Smooth muscle cell of the brain vasculature (primary cell): ENCODE data around the gene PPHLN1.

Experiments
- DNase-seq: peaks from one replicate; pipeline ENCODE4 v3.0.0-alpha.2; 2012; ENCODE audit warnings: low read depth, low spot score

The PPHLN1 gene, protein sequence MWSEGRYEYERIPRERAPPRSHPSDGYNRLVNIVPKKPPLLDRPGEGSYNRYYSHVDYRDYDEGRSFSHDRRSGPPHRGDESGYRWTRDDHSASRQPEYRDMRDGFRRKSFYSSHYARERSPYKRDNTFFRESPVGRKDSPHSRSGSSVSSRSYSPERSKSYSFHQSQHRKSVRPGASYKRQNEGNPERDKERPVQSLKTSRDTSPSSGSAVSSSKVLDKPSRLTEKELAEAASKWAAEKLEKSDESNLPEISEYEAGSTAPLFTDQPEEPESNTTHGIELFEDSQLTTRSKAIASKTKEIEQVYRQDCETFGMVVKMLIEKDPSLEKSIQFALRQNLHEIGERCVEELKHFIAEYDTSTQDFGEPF

DNA sequence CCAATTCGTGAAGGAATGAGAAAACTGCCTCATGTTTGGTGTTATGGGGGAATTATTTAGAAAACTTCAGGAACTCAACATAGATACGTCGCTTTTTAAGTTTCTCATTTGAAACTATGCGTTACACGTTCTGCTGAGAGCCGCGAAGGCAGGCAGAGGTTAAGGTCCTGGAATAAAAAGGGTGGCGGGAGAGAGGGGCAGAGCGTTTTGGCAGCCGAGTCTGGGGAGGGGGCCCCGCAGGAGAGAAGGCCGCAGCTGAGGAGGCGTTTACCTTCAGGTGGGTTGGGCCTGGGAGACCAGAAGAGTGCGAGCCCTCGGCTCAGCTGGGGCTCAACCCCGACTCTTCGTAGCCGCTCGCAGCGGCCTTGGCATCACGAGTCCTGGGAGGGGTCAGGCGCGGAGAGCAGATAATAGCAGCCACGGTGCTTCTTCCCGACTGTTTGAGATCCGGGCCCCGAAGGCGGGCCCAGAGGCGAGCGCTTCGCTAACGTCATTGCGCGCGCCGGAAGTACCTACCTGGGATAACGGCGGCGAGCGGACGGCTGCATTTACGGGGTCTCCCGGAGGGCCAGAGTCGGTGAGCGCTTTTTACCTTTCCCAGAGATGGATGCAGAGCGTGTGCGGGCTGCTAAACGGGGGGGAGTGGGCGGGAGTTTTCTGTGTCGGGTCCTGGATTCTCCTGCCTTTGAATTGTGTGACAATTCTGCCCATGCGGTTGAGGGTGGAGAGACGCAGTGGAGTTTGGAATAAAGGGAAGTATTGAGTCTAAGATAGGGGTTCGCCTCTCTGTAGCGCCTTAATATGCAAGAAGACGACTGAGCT is at the start of gene PPHLN1, which contains the start of gene ZCRB1:
TSS of gene PPHLN1 (plus strand) at position 515 of the 822 bp plus-strand sequence. CDS start 9,736 bp downstream, outside the sequence.
TSS of gene ZCRB1 (minus strand) at position 442 of the 822 bp plus-strand sequence. CDS start 1,992 bp downstream, outside the sequence.
- DNase-seq: no peak

DNA sequence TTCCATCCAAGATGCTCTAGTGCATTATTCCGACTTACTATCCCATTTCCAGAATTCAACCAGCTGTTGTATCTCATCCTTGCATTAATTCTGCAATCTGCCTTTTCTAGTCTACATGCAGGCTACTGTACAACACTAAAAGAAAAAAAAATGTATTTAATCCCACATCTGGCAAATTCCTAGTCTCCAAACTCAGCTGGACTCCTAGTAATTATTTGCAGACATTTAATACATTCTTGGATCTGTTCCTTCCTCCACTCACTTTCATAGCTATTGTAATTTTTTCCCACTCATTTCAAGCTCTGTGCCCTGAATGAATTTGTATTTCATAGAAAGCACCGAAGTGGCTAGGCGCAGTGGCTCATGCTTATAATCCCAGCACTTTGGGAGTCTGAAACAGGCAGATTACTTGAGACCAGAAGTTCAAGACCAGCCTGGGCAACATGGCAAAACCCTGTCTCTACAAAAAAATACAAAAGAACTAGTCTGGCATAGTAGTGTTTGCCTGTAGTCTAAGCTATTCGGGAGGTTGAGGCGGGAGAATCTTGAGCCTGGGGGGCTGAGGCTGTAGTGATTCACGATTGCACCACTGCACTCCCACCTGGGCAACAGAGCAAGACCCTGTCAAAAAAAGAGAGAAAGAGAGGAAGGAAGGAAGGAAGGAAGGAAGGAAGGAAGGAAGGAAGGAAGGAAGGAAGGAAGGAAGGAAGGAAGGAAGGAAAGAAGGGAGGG is 48.4 kb upstream of the PPHLN1 start:
- no peak for DNase-seq

DNA sequence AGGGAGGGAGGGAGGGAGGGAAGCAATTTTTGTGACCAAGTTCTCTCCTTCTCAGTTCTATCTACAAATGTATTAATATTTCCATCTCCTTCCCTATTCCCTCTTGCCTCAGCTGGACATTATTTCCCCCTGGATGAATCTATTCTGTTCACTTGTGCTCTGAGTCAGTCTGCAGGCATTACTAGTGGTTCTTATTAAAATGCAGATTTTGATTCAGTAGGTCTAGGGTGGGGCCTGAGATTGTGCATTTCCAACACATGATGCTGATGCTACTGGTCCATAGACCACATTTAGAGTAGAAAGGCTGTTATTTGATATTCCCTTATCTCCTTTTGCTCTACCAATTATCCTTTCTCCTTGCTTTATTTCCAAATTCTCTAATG is 47.8 kb upstream of the PPHLN1 start:
- DNase-seq: no peak

DNA sequence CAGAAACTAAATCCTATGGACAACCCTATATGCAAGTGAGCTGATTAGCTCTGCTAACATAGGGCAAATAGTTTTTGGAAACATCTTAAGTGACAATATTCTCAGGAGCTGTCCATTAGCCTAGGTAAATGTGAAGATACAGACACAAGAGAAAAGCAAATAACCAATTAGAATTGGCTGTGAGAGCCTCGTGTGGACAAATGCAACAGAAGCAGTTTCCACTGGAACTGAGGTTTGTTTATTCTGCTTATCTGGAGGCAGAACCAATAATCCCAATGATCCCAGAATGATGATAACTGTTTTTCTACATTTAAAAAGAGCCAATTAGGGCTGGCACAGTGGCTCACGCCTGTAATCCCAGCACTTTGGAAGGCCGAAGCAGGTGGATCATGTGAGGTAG is 44.7 kb upstream of the PPHLN1 start:
- no peak for DNase-seq

DNA sequence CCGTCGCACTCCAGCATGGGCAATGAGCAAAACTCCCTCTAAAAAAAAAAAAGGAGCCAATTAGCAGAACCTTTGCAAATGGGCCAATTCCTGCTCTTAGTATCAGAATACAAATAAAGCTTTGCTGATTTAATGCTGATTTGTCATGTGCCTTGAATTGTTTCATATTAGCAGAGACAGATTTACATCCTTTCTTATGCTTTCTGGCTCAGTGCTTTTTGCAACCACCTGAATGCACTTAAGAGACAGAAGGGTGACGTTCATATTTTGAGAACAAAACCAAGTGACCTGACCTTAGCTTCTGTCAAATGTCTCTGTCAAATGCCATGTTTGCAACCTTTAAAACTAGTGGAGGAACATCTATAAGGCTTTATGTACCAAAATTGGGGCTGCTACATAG is 44.1 kb upstream of the PPHLN1 start:
- no peak for DNase-seq

DNA sequence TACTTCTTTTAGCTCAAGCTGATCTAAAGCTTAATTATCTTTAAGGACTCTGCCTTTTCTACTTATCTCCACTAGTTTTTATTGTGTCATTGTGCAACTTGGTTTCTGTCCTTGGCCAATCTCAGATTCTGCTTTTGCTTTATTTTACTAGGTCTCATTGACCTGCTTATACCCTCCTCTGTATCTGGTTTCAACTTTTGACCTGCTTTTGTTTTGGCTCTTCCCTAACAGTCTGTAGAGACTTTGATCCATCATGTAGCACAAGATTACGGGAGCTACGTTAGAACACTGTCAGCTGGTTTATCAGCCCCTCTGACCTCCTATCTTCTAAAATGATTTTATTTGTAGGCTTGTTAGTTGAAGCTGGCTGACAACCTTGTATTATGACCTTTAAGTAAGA is 43.7 kb upstream of the PPHLN1 start:
- DNase-seq: no peak

DNA sequence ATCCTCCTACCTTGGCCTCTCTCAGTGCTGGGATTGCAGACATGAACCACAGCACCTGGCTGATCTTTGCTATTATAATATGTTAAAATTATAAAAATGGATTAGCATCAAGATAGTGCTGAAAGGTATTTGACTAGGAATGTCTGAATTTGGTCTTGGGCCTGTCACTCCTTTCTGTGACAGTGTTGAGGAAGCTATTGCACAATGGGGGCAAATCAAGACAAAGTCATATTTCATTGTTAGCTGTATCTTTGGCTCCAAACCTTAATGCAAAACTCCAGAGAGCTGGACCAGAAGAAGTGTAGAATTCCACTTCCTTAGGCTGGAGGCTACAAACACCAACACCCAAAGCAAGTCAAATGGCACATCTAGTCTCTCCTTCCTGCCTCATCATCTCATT is 42.2 kb upstream of the PPHLN1 start:
- DNase-seq: no peak

DNA sequence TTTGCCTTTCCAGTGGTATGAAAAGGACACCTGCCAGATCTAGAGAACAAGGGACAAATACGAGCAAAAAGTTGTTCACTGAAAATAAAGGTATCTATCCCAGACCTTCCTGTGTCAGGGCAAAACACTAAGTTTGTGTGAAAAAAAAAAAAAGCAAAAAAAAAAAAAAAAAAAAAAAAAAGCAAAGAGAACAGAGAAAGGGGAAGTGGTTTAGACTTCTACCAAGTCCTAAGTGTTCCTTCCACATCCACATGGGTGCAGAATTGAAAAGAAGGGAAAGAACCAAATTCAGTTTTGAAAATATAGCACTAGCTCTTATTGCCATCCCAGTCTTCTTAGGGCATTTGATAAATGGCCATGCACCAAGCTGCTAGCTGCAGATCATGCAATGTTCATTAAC is 41.8 kb upstream of the PPHLN1 start:
- DNase-seq: no peak

DNA sequence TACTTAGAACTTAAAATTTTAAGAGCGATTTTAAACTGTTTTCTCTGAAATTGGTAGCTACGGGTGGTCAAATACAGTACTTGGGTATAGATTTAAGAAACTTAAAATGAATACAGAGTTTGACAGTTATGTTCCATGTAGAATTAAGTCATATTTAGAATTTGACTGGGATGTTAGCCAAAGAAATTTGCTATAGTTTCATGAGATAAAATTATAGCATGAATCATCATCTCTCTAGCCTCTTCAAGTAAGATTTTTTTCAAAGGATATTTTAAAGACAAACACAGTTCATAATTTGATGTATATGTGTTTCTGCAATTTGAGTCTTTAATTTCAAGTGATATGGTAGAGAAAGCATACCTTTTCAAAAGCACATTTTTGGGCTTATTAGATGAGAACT is 41.1 kb upstream of the PPHLN1 start:
- no peak for DNase-seq

DNA sequence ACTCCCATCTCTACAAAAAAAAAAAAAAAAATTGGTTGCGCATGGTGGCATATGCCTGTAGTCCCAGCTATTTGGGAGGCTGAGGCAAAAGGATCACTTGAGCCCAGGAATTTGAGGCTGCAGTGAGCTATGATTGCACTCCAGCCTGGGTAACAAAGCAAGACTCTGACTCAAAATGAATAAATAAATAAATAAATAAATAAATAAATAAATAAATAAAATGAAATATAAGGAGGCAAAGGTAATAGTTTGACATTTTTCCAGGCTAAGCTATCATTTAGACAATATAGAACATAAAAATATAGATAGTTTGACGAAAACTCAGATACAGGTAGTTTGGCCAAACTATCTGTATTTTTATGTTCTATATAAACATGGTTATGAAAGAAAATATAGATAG is 40.5 kb upstream of the PPHLN1 start:
- DNase-seq: no peak

DNA sequence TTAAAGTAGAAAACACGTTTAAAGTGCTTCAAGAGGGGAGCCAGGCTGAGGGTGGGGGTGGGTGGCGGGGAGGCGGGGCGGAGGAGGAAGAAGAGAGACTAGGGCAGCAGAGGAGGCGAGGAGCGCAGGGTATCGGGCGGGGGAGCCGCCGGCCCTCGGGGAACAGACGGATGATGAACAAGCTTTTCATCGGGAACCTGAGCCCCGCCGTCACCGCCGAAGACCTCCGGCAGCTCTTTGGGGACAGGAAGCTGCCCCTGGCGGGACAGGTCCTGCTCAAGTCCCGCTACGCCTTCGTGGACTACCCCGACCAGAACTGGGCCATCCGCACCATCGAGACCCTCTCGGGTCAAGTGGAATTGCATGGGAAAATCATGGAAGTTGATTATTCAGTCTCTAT is 39.2 kb upstream of the PPHLN1 start:
- no peak for DNase-seq

DNA sequence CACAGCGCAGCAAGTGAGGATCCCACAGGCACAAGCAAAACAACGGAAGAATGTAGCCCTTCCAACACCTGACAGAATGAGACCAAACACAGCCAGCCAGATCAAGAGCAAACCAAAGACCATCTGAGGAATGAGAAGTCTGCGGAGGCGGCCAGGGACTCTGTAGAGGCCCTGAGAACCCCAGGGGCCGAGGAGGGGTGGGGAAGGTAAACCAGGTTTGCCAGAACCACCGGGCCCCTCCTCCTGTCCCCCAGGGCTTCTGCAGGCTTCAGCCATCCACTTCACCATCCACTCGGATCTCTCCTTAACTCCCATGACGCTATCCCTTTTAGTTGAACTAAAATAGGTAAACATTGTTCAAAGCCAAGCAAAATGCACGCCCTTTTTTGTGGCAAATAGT is 37.4 kb upstream of the PPHLN1 start:
- no peak for DNase-seq

DNA sequence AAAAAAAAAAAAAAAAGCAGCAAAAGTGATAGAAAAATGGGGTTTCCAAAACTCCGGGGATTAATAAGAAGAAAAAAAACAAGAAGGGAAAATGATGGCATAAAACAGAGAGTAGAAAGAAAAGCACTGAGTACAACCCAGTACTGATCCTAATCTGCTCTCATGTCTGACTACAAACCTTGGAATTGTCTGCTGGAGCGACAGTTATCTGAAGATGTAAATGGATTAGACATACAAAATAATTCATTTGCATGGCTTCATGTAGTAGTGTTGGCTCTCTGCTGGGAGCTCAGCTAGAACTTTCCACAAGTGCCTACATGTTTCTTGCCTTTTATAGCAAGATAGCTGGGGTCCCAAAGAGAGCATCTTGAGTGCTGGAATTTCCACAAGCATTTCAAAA is 34.3 kb upstream of the PPHLN1 start:
- DNase-seq: no peak

DNA sequence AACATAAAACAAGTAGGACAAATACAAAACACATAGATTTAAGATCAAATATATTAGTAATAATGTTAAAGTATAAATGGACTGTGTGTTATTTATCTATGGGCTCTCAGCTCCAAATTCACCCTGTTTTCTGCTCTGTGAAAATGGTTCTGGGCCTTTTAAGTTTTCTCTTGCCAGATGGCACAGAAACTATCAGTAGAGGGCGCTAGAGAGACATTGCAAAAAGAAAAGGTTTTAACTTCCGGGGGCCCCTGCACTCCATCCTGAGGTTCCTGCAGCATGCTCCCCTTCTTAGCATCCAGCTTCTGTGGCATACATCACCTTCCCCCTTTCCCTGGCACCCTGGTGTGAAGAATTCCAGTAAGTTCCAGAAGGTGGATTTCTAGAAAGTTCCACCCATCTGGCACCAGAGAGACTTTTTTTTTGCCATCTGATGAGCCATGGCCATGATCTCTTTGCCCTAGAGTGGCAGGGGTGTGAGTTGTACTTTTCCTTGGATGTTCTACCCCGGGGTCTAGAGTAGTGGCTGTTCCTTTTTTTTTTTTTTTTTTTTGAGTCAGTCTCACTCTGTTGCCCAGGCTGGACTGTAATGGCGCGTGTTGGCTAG is 29.4 kb upstream of the PPHLN1 start:
- DNase-seq: no peak

DNA sequence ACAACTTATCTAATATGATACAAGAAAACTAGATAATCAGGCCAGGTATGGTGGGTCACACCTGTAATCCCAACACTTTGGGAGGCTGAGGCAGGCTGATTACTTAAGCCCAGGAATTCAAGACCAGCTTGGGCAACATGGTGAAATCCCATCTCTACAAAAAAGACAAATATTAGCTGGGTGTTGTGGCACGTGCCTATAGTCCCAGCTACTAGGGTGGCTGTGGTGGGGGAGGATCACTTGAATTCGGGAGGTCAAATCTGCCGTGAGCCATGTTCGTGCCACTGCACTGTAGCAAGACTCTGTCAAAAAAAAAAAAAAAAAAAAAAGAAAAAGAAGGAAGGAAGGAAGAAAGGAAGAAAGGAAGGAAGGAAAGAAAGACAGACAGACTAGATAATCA is 27.1 kb upstream of the PPHLN1 start:
- no peak for DNase-seq

DNA sequence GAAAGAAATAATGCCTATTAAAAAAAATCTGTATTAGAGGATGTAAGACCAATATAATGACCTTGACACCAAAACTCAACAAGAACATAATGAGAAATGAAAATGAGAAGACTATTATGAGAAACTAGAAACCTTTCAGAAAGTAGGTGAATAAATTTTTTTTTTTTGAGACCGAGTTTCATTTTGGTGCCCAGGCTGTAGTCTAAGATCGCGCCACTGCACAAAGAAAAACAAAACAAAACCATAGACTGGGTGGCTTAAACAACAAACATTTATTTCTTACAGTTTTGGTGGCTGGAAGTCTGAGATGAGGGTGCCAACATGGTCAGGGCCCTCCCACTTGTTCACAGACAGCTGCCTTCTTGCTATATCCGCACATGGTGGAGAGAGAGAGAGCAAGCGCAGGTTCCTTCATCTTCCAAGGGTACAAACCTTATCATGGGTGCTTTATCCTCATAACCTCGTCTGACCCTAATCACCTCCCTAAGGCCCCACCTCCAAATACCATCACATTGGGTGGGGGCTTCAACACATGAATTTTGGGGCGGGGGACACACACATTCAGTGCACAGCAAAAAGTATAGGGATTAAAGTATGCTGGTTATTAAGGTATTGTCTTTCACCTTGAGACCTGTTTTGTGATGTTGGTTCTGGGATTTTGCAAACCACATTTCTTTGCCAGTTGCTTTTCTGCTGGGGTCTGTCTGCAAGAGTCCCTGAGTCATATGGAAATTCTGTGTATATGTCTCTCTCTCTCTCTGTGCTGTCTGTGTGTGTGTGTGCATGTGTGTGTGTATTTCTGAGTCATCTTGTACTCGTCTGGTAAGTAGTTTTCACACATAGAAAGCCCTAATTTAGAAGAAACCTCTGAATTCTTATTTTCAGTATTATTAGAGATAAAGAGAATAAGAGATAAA is 26.3 kb upstream of the PPHLN1 start:
- DNase-seq: no peak

DNA sequence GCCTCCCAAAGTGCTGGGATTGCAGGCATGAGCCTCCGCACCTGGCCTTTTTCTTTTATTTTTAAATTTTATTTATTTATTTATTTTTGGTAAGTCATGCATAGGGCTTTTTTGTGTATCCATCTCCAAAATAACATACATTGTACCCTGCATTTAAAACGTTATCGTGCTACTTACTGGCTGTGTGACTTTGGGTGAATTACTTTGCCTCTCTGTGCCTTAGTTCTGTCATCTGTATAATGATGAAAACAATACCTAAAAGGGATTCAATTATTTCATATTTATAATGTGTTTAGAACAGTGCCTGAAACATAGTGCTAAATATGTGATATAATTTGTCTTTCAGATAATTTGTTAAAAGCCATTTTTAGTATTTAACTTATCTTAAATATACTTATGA is 19.7 kb upstream of the PPHLN1 start:
- DNase-seq: no peak

DNA sequence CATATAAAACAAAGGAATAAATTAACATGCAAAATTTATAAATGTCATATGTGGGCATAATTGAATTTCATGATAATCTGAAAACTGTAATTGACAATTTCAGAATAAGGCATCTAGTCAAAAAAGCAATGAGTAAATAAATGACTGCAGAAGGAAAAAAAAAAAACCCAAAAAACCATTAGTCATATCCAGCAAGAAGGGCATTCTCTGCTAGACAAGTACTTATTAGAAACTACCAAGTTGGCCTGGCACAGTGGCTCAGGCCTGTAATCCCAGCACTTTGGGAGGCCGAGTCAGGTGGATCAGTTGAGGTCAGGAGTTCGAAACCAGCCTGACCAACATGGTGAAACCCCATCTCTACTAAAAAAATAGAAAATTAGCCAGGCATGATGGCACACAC is 17.6 kb upstream of the PPHLN1 start:
- no peak for DNase-seq

DNA sequence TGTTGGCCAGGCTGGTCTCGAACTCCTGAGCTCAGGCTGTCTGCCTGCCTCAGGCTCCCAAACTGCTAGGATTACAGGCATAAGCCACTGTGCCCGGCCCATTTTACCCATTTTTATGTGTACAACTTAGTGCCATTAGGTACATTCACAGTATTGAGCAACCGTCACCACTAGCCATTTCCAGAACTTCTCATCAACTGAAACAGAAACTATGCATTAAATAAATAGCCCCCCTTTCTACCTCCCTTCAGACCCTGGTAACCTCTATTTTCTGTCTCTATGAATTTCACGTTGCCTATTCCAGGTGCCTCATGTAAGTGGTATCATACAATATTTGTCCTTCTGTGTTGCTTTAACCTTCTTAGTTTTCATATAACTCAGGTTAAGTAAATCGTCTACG is 16.0 kb upstream of the PPHLN1 start:
- no peak for DNase-seq

DNA sequence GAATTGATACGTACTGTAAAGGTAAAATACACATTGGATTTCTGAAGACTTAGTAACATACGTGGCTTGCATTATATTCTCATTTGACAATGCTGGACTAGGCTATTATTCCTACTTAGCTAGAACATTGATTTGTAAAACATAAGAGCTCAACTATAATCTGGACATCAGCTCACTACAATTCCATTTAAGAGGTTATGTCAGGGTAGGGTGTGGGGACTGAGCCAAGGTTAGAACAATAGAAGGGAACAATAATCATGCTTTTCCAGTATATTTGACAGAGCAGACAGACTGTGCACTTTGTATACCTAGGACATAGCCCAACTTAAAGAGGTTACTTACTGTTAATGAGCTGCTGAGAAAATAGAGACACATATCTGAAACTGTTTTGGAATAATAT is 10.9 kb upstream of the PPHLN1 start:
- no peak for DNase-seq

DNA sequence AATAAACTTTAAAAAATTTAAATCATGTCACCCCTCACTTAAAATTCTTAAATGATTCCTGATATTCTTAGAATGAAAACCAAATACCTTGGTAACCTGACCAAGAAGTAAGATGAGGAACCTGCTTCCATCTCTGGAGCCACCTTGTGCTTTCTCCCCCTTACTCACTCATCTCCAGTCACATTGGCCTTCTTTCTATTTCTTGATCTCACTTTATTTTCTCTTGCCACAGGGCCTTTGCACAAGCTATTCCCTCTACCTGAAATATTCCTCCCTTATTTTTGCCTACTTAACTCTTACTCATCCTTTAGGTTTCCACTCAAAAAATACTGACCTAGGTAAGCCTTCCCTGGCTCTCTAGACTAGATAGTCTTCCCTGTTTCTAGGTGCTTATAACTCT is 5.2 kb upstream of the PPHLN1 start:
- DNase-seq: no peak
